LNCAP (cell line): ENCODE measurements around the gene ZNF516.

ENCODE experiments used
- CTCF ChIP-seq: fragments of 450-650 bp; IDR thresholded peaks from 2 replicates; pipeline ENCODE4 v1.5.1; 2017; ENCODE audit warnings: mild to moderate bottlenecking

The ZNF516 gene

GRCh38 chr18:76442413-76443171, 52.5 kb downstream of the ZNF516 start:
- TF ChIP-seq CTCF = no peak; the same call in 1 of the 2 replicates

- no peak for TF ChIP-seq CTCF
Observed at GRCh38 chr18:76441668-76442412, 53.2 kb downstream of the ZNF516 start.

- no peak for TF ChIP-seq CTCF
Observed at GRCh38 chr18:76441002-76441667, 53.9 kb downstream of the ZNF516 start.

- no peak for TF ChIP-seq CTCF
Observed at GRCh38 chr18:76437910-76438309, 57.1 kb downstream of the ZNF516 start.

- no peak for TF ChIP-seq CTCF
Observed at GRCh38 chr18:76437011-76437410, 58.0 kb downstream of the ZNF516 start.

- TF ChIP-seq CTCF = no peak
Observed at GRCh38 chr18:76436342-76436741, 58.7 kb downstream of the ZNF516 start.

- peak; percentile 57 for TF ChIP-seq CTCF
Observed at GRCh38 chr18:76435316-76435989, 59.6 kb downstream of the ZNF516 start.
